AG10803 (cell line): ENCODE results near the gene DVL2.

Experiments used
- DNase-seq: peaks from one replicate; pipeline ENCODE4 v3.0.0; 2010; ENCODE audit warnings: low read depth
- H3K4me3 ChIP-seq: 2 replicates; pipeline ENCODE4 v1.5.1; 2011; ENCODE audit warnings: mild to moderate bottlenecking, low read length, control low read depth
- CTCF ChIP-seq: conservative IDR thresholded peaks from 2 replicates; pipeline ENCODE4 v1.5.1; 2011; ENCODE audit warnings: mild to moderate bottlenecking, low read length, control low read depth, inconsistent platforms

The DVL2 gene

DNA sequence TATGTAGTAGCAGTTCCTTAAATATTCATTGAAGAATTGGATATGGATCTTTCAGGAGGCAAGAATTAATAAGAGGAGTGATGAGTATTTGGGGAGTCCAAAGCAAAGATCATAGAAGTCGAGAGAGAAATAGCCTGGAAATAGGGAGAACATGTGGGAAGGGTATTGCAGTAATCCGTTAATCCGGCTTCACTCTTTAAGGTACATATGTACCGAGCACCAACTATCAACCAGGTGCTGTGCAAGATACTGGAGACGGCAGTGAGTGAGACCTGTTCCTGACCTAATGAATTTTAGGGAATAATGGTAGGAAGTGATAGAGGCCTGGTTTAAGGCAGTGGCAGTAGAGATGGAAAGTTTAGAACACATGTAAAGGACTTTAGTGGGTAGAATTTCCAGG is 18.8 kb upstream of the DVL2 start:
- TF ChIP-seq CTCF: no peak
- no peak for DNase-seq
- peak overlapping the region; percentile 89 for H3K4me3 ChIP-seq

DNA sequence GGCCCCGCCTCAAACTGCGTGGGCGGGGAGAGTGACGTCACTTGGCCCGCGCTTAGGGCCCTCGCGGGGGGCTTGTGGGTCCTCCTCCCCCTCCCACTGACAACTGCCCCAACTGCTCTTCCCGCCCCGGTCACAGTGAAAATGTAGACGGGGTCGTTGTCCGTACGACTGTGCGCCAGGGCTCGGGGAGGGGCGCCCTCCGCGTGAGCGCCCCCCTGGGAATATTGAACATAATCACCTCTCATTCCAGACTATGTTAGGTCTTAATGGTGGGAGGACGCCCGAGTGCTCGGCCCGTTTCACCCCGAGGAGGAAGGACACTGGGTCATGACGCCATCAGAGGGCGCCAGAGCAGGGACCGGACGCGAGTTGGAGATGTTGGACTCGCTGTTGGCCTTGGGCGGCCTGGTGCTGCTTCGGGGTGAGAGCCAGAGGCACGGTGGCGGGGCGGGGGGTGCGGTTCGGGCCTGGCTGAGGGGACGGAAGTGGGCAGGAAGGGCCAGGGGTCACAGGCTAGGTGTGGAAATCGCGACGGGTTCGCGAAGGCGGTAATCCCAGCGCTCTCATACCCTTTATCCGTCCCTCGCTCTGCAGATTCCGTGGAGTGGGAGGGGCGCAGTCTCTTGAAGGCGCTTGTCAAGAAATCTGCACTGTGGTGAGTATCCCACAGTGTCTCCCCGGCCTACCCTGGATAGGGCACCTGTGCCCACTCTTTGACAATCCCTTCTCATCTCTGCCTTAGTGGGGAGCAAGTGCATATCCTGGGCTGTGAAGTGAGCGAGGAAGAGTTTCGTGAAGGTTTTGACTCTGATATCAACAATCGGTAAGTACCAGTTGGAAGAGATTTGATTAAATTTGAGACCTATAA is 18.1 kb upstream of the DVL2 start, which contains the start of gene ELP5:
Gene ELP5, plus strand, starts transcription at position 40 of the 868 bp plus-strand sequence. Its CDS starts 336 bp downstream, at position 376.
- peak; percentile 94 for DNase-seq
- peak; percentile 15 for TF ChIP-seq CTCF
- H3K4me3 ChIP-seq: peak within 1 kb of the TSS; percentile 89

- no peak for TF ChIP-seq CTCF
- peak within 1 kb of the TSS; percentile 89 for H3K4me3 ChIP-seq
- DNase-seq: peak; percentile 100
These were observed 17.4 kb upstream of the DVL2 start, which contains the start of gene CTDNEP1 for GRCh38 chr17:7251661-7252175. CTDNEP1 (minus strand) TSS chr17:7251734; CDS start chr17:7251296, 438 bp downstream.

- peak overlapping the region; percentile 77 for H3K4me3 ChIP-seq
- TF ChIP-seq CTCF: no peak
- no peak for DNase-seq
These were observed 16.6 kb upstream of the DVL2 start for GRCh38 chr17:7250695-7251627.

- peak overlapping the region; percentile 77 for H3K4me3 ChIP-seq
- DNase-seq: no peak
- no peak for TF ChIP-seq CTCF
These were observed 15.5 kb upstream of the DVL2 start for GRCh38 chr17:7249830-7250229.

- no peak for DNase-seq
- TF ChIP-seq CTCF: no peak
- no peak overlapping the region for H3K4me3 ChIP-seq
These were observed 14.9 kb upstream of the DVL2 start for GRCh38 chr17:7249214-7249613.
